GM12878 (cell line): Measurements from ENCODE around the gene HK2. TPM values are rescaled to one million over a fixed set of nuclear protein-coding genes. Genes with fewer than 3 reads are reported as not detected.

Experiments
- CHD1 ChIP-seq: IDR thresholded peaks from 2 replicates; pipeline ENCODE4 v1.6.1; 2012; ENCODE audit warnings: low read depth, low read length, improper control_type of control experiment
- EGR1 ChIP-seq, 2 experiments: IDR thresholded peaks; 1 replicate in 1 of 2; 2 replicates in 1 of 2; pipeline ENCODE4 v1.6.1; 2011 to 2012; ENCODE audit warnings: low read depth in 2 of 2, low read length in 2 of 2, borderline replicate concordance in 1 of 2, mild to moderate bottlenecking in 1 of 2, moderate library complexity in 1 of 2
- EP300 ChIP-seq, 2 experiments: fragments of 150-350 bp in 1 of 2; IDR thresholded peaks; 2 replicates each; pipeline ENCODE4 v1.6.1; 2011 to 2012; ENCODE audit warnings: low read depth in 2 of 2, low read length in 2 of 2, borderline replicate concordance in 1 of 2, improper control_type of control experiment in 1 of 2, inconsistent platforms in 1 of 2; ENCODE audit not compliant: control insufficient read depth in 1 of 2
- FOXM1 ChIP-seq: IDR thresholded peaks from 2 replicates; pipeline ENCODE4 v1.6.1; 2012; ENCODE audit warnings: low read depth, mild to moderate bottlenecking, inconsistent platforms, low read length, moderate library complexity
- HCFC1 ChIP-seq: fragments of 150-350 bp; IDR thresholded peaks from 2 replicates; pipeline ENCODE4 v1.6.1; 2014; ENCODE audit warnings: low read length
- NFXL1 ChIP-seq: fragments of 450-650 bp; IDR thresholded peaks from 2 replicates; pipeline ENCODE4 v1.6.1; 2017; ENCODE audit warnings: antibody characterized with exemption, mild to moderate bottlenecking, borderline replicate concordance
- NFYA ChIP-seq: IDR thresholded peaks from 2 replicates; pipeline ENCODE4 v1.6.1; 2011; ENCODE audit warnings: low read depth, mild to moderate bottlenecking, low read length, improper control_type of control experiment, borderline replicate concordance
- RAD51 ChIP-seq: fragments of 450-650 bp; IDR thresholded peaks from 2 replicates; pipeline ENCODE4 v1.6.1; 2016; ENCODE audit warnings: moderate library complexity, mild to moderate bottlenecking, inconsistent platforms
- RCOR1 ChIP-seq: conservative IDR thresholded peaks from 2 replicates; pipeline ENCODE4 v1.6.1; 2012; ENCODE audit warnings: low read depth, low read length, improper control_type of control experiment
- SRF ChIP-seq, 2 experiments: IDR thresholded peaks; 2 replicates each; pipeline ENCODE4 v1.6.1; 2011; ENCODE audit warnings: low read depth in 2 of 2, low read length in 2 of 2, mild to moderate bottlenecking in 1 of 2, moderate library complexity in 1 of 2
- ZZZ3 ChIP-seq: IDR thresholded peaks from 2 replicates; pipeline ENCODE4 v1.6.1; 2011; ENCODE audit warnings: low read depth; ENCODE audit not compliant: control insufficient read depth, insufficient read length
- polyA plus RNA-seq, 11 experiments: library from polyadenylated mRNA; depleted of rRNA in 4 of 11; unstranded in 6 of 11; stranded (reverse) in 5 of 11; fragments of >200 nt; fragmentation: Nextera tagmentation in 4 of 11; fragmentation: Illumina TruSeq in 1 of 11; extraction: Ambion mirVana in 4 of 11; extraction: Trizol in 1 of 11; gene quantifications; 1 replicate in 1 of 11; 2 replicates in 10 of 11; pipeline versions ENCODE4 v1.2.1 to v1.2.3, GENCODE V29; 2011 to 2016; ENCODE audit warnings: inconsistent platforms in 2 of 11, missing spikeins in 2 of 11, low read depth in 1 of 11
- total RNA-seq, 4 experiments: library from RNA; depleted of rRNA in 3 of 4; stranded (reverse); fragments of >200 nt in 3 of 4; fragmentation: Illumina TruSeq in 1 of 4; extraction: Trizol in 1 of 4; gene quantifications; 2 replicates each; pipeline versions ENCODE4 v1.2.1 to v1.2.3, GENCODE V29; 2013 to 2021
- TF ChIP-seq, protein P1 (sequence below): fragments of 450-650 bp; IDR thresholded peaks from 2 replicates; pipeline ENCODE4 v1.6.1; 2017; ENCODE audit warnings: mild to moderate bottlenecking, low read depth, inconsistent platforms; ENCODE audit not compliant: poor library complexity, severe bottlenecking
- TF ChIP-seq, protein P2 (sequence below): IDR thresholded peaks from 2 replicates; pipeline ENCODE4 v1.6.1; 2011; ENCODE audit warnings: low read depth, low read length, improper control_type of control experiment, borderline replicate concordance
- TF ChIP-seq, protein P3 (sequence below): IDR thresholded peaks from 2 replicates; pipeline ENCODE4 v1.6.1; 2012; ENCODE audit warnings: low read depth, low read length, improper control_type of control experiment
- TF ChIP-seq, protein P4 (sequence below): fragments of 450-650 bp; IDR thresholded peaks from 2 replicates; pipeline ENCODE4 v1.6.1; 2017; ENCODE audit warnings: mild to moderate bottlenecking, moderate library complexity
- TF ChIP-seq, protein P5 (sequence below): IDR thresholded peaks from 2 replicates; pipeline ENCODE4 v1.6.1; 2012; ENCODE audit warnings: low read length, inconsistent platforms
- TF ChIP-seq, protein P6 (sequence below): fragments of 450-650 bp; IDR thresholded peaks from 2 replicates; pipeline ENCODE4 v1.6.1; 2016; ENCODE audit warnings: mild to moderate bottlenecking

HK2 gene
- total and polyA plus RNA-seq, 10 of the 15 experiments (the other 5 are each of a cell fraction or from before 2014, with no cell fraction given): 5.0 to 73.1 (median 20.2) TPM

DNA sequence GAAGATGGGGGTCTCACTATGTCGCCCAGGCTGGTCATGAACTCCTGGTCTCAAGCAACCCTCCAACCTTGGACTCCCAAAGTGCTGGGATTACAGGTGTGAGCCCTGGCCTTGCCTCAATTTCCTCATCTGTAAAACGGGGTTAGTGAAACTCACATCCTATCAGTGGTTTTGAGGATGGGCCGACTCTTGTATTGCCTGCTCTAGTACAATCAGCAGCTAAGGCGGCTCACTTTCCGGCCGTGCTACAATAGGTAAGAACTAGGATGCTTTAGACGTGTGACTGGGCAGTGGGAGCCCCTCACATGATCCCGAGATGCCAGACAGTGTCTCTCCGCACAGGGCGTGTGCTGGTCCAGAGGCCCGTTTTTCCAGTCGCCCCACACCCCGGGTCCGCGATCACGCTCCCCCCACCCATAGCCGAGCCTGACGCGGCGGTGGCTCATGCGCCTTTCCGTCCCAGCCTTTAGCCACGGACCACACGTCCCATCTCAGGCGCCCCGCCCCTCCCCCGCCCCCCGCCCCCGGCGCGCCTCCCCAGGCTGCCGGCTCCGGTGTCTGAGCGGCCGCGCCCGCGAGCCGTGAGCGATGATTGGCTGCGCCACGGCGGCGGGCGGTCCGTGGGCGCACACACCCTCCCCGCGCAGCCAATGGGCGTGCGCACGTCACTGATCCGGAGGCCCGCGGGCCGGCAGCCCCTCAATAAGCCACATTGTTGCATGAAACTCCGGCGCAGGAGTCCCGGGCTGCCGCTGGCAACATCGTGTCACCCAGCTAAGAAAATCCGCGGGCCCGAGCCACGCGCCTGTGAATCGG is at the start of gene HK2 (continued):
- TF ChIP-seq, protein P1, sequence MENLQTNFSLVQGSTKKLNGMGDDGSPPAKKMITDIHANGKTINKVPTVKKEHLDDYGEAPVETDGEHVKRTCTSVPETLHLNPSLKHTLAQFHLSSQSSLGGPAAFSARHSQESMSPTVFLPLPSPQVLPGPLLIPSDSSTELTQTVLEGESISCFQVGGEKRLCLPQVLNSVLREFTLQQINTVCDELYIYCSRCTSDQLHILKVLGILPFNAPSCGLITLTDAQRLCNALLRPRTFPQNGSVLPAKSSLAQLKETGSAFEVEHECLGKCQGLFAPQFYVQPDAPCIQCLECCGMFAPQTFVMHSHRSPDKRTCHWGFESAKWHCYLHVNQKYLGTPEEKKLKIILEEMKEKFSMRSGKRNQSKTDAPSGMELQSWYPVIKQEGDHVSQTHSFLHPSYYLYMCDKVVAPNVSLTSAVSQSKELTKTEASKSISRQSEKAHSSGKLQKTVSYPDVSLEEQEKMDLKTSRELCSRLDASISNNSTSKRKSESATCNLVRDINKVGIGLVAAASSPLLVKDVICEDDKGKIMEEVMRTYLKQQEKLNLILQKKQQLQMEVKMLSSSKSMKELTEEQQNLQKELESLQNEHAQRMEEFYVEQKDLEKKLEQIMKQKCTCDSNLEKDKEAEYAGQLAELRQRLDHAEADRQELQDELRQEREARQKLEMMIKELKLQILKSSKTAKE: no peak
- TF ChIP-seq, protein P2, sequence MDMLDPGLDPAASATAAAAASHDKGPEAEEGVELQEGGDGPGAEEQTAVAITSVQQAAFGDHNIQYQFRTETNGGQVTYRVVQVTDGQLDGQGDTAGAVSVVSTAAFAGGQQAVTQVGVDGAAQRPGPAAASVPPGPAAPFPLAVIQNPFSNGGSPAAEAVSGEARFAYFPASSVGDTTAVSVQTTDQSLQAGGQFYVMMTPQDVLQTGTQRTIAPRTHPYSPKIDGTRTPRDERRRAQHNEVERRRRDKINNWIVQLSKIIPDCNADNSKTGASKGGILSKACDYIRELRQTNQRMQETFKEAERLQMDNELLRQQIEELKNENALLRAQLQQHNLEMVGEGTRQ: no peak
- TF ChIP-seq ZZZ3 (no peak), FOXM1 (no peak), SRF (IDR thresholded peaks at IDR 0.05; ENCODE audit: low read depth in 2 of 2, low read length in 2 of 2) (no peak), CHD1 (no peak), EP300 (IDR thresholded peaks at IDR 0.05; ENCODE audit: borderline replicate concordance in 1 of 2, control insufficient read depth in 1 of 2, low read depth in 2 of 2, low read length in 2 of 2) (no peak), RAD51 (no peak), NFYA (no peak), NFXL1 (no peak), EGR1 (IDR thresholded peaks at IDR 0.05; ENCODE audit: borderline replicate concordance in 1 of 2, low read depth in 2 of 2, low read length in 2 of 2) (peak in 1 of 2 experiments; percentile 48; a peak in 1 of 3 replicates), RCOR1 (no peak), HCFC1 (no peak)
- TF ChIP-seq, protein P3, sequence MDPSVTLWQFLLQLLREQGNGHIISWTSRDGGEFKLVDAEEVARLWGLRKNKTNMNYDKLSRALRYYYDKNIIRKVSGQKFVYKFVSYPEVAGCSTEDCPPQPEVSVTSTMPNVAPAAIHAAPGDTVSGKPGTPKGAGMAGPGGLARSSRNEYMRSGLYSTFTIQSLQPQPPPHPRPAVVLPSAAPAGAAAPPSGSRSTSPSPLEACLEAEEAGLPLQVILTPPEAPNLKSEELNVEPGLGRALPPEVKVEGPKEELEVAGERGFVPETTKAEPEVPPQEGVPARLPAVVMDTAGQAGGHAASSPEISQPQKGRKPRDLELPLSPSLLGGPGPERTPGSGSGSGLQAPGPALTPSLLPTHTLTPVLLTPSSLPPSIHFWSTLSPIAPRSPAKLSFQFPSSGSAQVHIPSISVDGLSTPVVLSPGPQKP: no peak
- TF ChIP-seq, protein P4, sequence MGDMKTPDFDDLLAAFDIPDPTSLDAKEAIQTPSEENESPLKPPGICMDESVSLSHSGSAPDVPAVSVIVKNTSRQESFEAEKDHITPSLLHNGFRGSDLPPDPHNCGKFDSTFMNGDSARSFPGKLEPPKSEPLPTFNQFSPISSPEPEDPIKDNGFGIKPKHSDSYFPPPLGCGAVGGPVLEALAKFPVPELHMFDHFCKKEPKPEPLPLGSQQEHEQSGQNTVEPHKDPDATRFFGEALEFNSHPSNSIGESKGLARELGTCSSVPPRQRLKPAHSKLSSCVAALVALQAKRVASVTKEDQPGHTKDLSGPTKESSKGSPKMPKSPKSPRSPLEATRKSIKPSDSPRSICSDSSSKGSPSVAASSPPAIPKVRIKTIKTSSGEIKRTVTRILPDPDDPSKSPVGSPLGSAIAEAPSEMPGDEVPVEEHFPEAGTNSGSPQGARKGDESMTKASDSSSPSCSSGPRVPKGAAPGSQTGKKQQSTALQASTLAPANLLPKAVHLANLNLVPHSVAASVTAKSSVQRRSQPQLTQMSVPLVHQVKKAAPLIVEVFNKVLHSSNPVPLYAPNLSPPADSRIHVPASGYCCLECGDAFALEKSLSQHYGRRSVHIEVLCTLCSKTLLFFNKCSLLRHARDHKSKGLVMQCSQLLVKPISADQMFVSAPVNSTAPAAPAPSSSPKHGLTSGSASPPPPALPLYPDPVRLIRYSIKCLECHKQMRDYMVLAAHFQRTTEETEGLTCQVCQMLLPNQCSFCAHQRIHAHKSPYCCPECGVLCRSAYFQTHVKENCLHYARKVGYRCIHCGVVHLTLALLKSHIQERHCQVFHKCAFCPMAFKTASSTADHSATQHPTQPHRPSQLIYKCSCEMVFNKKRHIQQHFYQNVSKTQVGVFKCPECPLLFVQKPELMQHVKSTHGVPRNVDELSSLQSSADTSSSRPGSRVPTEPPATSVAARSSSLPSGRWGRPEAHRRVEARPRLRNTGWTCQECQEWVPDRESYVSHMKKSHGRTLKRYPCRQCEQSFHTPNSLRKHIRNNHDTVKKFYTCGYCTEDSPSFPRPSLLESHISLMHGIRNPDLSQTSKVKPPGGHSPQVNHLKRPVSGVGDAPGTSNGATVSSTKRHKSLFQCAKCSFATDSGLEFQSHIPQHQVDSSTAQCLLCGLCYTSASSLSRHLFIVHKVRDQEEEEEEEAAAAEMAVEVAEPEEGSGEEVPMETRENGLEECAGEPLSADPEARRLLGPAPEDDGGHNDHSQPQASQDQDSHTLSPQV: 0 out of 2 replicates have a peak, but pooled peaks have one; percentile 12
- TF ChIP-seq, protein P5, sequence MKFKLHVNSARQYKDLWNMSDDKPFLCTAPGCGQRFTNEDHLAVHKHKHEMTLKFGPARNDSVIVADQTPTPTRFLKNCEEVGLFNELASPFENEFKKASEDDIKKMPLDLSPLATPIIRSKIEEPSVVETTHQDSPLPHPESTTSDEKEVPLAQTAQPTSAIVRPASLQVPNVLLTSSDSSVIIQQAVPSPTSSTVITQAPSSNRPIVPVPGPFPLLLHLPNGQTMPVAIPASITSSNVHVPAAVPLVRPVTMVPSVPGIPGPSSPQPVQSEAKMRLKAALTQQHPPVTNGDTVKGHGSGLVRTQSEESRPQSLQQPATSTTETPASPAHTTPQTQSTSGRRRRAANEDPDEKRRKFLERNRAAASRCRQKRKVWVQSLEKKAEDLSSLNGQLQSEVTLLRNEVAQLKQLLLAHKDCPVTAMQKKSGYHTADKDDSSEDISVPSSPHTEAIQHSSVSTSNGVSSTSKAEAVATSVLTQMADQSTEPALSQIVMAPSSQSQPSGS: no peak
- TF ChIP-seq, protein P6, sequence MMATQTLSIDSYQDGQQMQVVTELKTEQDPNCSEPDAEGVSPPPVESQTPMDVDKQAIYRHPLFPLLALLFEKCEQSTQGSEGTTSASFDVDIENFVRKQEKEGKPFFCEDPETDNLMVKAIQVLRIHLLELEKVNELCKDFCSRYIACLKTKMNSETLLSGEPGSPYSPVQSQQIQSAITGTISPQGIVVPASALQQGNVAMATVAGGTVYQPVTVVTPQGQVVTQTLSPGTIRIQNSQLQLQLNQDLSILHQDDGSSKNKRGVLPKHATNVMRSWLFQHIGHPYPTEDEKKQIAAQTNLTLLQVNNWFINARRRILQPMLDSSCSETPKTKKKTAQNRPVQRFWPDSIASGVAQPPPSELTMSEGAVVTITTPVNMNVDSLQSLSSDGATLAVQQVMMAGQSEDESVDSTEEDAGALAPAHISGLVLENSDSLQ: 0 out of 2 replicates have a peak, but pooled peaks have one; percentile 6
